Left lung (tissue), 10 donors: Measurements from ENCODE around the gene AURKB. TPM values are rescaled to one million over a fixed set of nuclear protein-coding genes. Genes with fewer than 3 reads are reported as not detected.

Source experiments
- ATAC-seq: fragments of 200-7000 bp; cut with Tn5 transposase; one replicate; pipeline ENCODE4 v1.9.1; 2020; ENCODE audit warnings: moderate library complexity
- DNase-seq, 4 donors: peaks; one replicate each; pipeline ENCODE4 v3.0.0-alpha.2; 2013 to 2020
- H3K27ac ChIP-seq, 2 donors: fragments of 200-600 bp; sonication (generic) in 1 of 2; one replicate each; pipeline versions ENCODE4 v1.5.0 to v1.8.0; 2020 to 2021
- H3K27me3 ChIP-seq, 2 donors: fragments of 200-600 bp; sonication (generic) in 1 of 2; one replicate each; pipeline versions ENCODE4 v1.5.0 to v1.8.0; 2020 to 2021
- H3K36me3 ChIP-seq, 2 donors: fragments of 200-600 bp; sonication (generic) in 1 of 2; one replicate each; pipeline versions ENCODE4 v1.5.0 to v1.8.0; 2020 to 2021
- H3K4me1 ChIP-seq, 2 donors: fragments of 200-600 bp; one replicate each; pipeline ENCODE4 v1.8.0; 2021
- H3K4me3 ChIP-seq, 2 donors: fragments of 200-600 bp; sonication (generic) in 1 of 2; one replicate each; pipeline versions ENCODE4 v1.5.0 to v1.8.0; 2020 to 2021; ENCODE audit warnings: mild to moderate bottlenecking in 1 of 2
- H3K9me3 ChIP-seq, 2 donors: fragments of 200-600 bp; sonication (generic) in 1 of 2; one replicate each; pipeline versions ENCODE4 v1.5.0 to v1.8.0; 2020 to 2021
- CTCF ChIP-seq, 2 donors: fragments of 200-600 bp; sonication (generic) in 1 of 2; IDR thresholded peaks; one replicate each; pipeline versions ENCODE4 v1.5.0 to v1.8.0; 2021; ENCODE audit warnings: antibody characterized with exemption in 2 of 2
- intact Hi-C, 2 donors: fragments of 100-400 bp; cut with DNase I; formaldehyde crosslinking; loops; one replicate each; pipeline versions ENCODE4 v1.11.2 to v1.14.2; 2022
- polyA plus RNA-seq, 6 donors: library from polyadenylated mRNA; unstranded; fragments of 120-200 nt; gene quantifications; one replicate each; pipeline ENCODE4 v1.2.1, GENCODE V29; 2013; ENCODE audit not compliant: insufficient read length in 6 of 6
- total RNA-seq, 2 donors: library from RNA; stranded (reverse); fragmentation: NEBNext Ultra II Directional; extraction: Animal tissue kit (Norgen Biotek cat#: 25700); gene quantifications; one replicate each; pipeline ENCODE4 v1.2.1, GENCODE V29; 2021
- donor health status: DM: no; HTN: yes; CAD: no.
- donor health status: DM: no; HTN: no; CAD: no.

The AURKB gene
- total and polyA plus RNA-seq, 8 donors: 2.7 to 58.0 (median 31.8) TPM

- Histone ChIP-seq H3K27me3 (no peaks in the 10 kb centered on the region), H3K9me3 (no peaks in the 10 kb centered on the region), H3K27ac (peak overlapping the region; percentile 63 to 97), H3K4me3 (peak overlapping the region in 1 of 2 donors; percentile 83), H3K4me1 (peaks cover 14 to 64% of the 10 kb centered on the region in 2 donors), H3K36me3 (no peaks in the 10 kb centered on the region)
- DNase-seq: no peak
- no peak for TF ChIP-seq CTCF (IDR thresholded peaks at IDR 0.05)
- intact Hi-C loops: no loop called here
- ATAC-seq: no peak
Measured at GRCh38 chr17:8190506-8190905, 19.9 kb downstream of the AURKB start.

- no peaks in the 10 kb centered on the region for H3K27me3 ChIP-seq
- ATAC-seq (peak; percentile 75), DNase-seq (peak; percentile 92 to 99 (median 98))
- H3K4me1 ChIP-seq: peaks cover 14 to 65% of the 10 kb centered on the region in 2 donors
- intact Hi-C loops: loop anchor here (5.0 to 10.0 kb wide), 2 partner anchors 32 to 65 kb away; partner anchors contain the start of gene HES7 (in 1 of the 2)
- H3K27ac ChIP-seq: peak within 1 kb of the TSS; percentile 97
- H3K36me3 ChIP-seq: no peaks in the 10 kb centered on the region
- H3K4me3 ChIP-seq: peak within 1 kb of the TSS; percentile 83 to 84
- peak in 1 of 2 donors; percentile 5 for TF ChIP-seq CTCF (IDR thresholded peaks at IDR 0.05)
- no peaks in the 10 kb centered on the region for H3K9me3 ChIP-seq
Measured at GRCh38 chr17:8189711-8190477, 20.5 kb downstream of the AURKB start, which contains the start of gene BORCS6. Gene BORCS6 (minus strand): TSS chr17:8190180. CDS start chr17:8190140, 40 bp downstream.

- no peaks in the 10 kb centered on the region for H3K9me3 ChIP-seq
- intact Hi-C loops: loop anchor here (5.0 to 10.0 kb wide), 2 partner anchors 33 to 64 kb away; partner anchors contain the start of gene HES7 (in 1 of the 2)
- peaks cover 14 to 65% of the 10 kb centered on the region in 2 donors for H3K4me1 ChIP-seq
- H3K36me3 ChIP-seq: no peaks in the 10 kb centered on the region
- H3K27me3 ChIP-seq: no peaks in the 10 kb centered on the region
- H3K4me3 ChIP-seq: peak overlapping the region; percentile 83 to 84
- H3K27ac ChIP-seq: peak overlapping the region; percentile 97
- TF ChIP-seq CTCF (IDR thresholded peaks at IDR 0.05): no peak
- DNase-seq (peak in 1 of 4 donors; percentile 79), ATAC-seq (peak; percentile 0)
Measured at GRCh38 chr17:8189041-8189710, 21.2 kb downstream of the AURKB start.

- H3K4me3 ChIP-seq: peak overlapping the region; percentile 83 to 84
- intact Hi-C loops: loop anchor here (5.0 to 10.0 kb wide), 2 partner anchors 34 to 64 kb away; partner anchors contain the start of gene HES7 (in 1 of the 2)
- H3K4me1 ChIP-seq: peaks cover 14 to 65% of the 10 kb centered on the region in 2 donors
Measured at GRCh38 chr17:8188263-8188839, 22.0 kb downstream of the AURKB start.

More at GRCh38 chr17:8188263-8188839, 22.0 kb downstream of the AURKB start:
- Histone ChIP-seq H3K27ac (peak overlapping the region; percentile 97), H3K9me3 (no peaks in the 10 kb centered on the region), H3K36me3 (no peaks in the 10 kb centered on the region), H3K27me3 (no peaks in the 10 kb centered on the region)
- DNase-seq (peak in 1 of 4 donors; percentile 41), ATAC-seq (no peak)
- TF ChIP-seq CTCF (IDR thresholded peaks at IDR 0.05): no peak
